Measurements from ENCODE around the gene GET4. TPM values are rescaled to one million over a fixed set of nuclear protein-coding genes. Genes with fewer than 3 reads are reported as not detected.

Gene GET4
- total and polyA plus RNA-seq, 2 of the 13 experiments (the other 11 are each of a cell fraction or from before 2014, with no cell fraction given), result 28.2 to 35.2 TPM

DNA sequence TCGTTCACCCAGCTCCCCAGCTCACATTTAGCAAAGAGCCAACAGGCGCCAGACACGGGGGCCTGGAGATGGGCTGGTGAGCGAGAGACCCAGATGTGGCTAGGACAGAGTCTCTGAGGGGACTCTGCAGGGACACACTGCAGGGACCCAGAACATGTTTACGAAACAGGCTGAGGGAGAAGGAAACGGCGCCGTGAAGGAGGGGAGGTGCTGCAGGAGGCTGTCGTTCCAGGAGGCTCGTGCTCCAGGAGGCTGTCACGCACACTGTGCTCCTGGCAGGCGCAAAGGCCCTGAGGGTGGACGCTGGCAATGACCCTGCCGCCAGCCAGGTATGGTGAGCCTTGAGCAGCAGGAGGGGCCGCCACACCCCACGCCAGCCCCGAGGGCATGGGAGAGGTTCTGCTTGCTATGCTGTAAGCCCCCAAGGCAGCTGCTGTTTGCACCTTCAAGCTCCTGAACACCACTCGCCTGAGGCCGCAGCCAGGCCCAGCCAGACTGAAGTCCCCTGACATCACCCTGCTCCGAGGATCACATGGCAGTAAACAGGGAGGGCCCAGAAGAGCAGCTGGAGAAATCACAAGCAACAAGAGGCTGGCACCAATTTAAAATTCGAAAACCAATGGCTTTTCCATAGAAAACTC is 50.8 kb downstream of the GET4 start (continued):
- TF ChIP-seq, protein P1, sequence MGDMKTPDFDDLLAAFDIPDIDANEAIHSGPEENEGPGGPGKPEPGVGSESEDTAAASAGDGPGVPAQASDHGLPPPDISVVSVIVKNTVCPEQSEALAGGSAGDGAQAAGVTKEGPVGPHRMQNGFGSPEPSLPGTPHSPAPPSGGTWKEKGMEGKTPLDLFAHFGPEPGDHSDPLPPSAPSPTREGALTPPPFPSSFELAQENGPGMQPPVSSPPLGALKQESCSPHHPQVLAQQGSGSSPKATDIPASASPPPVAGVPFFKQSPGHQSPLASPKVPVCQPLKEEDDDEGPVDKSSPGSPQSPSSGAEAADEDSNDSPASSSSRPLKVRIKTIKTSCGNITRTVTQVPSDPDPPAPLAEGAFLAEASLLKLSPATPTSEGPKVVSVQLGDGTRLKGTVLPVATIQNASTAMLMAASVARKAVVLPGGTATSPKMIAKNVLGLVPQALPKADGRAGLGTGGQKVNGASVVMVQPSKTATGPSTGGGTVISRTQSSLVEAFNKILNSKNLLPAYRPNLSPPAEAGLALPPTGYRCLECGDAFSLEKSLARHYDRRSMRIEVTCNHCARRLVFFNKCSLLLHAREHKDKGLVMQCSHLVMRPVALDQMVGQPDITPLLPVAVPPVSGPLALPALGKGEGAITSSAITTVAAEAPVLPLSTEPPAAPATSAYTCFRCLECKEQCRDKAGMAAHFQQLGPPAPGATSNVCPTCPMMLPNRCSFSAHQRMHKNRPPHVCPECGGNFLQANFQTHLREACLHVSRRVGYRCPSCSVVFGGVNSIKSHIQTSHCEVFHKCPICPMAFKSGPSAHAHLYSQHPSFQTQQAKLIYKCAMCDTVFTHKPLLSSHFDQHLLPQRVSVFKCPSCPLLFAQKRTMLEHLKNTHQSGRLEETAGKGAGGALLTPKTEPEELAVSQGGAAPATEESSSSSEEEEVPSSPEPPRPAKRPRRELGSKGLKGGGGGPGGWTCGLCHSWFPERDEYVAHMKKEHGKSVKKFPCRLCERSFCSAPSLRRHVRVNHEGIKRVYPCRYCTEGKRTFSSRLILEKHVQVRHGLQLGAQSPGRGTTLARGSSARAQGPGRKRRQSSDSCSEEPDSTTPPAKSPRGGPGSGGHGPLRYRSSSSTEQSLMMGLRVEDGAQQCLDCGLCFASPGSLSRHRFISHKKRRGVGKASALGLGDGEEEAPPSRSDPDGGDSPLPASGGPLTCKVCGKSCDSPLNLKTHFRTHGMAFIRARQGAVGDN (CRISPR knock-in tag; IDR thresholded peaks at IDR 0.05), result peak; percentile 66
- no peak for TF ChIP-seq ZNF350 (CRISPR knock-in tag; IDR thresholded peaks at IDR 0.05; ENCODE audit: borderline replicate concordance, low read depth)
- TF ChIP-seq, protein P2, sequence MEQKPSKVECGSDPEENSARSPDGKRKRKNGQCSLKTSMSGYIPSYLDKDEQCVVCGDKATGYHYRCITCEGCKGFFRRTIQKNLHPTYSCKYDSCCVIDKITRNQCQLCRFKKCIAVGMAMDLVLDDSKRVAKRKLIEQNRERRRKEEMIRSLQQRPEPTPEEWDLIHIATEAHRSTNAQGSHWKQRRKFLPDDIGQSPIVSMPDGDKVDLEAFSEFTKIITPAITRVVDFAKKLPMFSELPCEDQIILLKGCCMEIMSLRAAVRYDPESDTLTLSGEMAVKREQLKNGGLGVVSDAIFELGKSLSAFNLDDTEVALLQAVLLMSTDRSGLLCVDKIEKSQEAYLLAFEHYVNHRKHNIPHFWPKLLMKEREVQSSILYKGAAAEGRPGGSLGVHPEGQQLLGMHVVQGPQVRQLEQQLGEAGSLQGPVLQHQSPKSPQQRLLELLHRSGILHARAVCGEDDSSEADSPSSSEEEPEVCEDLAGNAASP (CRISPR knock-in tag; IDR thresholded peaks at IDR 0.05; ENCODE audit: borderline replicate concordance), result no peak
- TF ChIP-seq YEATS4 (CRISPR knock-in tag; IDR thresholded peaks at IDR 0.05; ENCODE audit: borderline replicate concordance), result 0 out of 2 replicates have a peak, but pooled peaks have one; percentile 12
- no peak for TF ChIP-seq ZBTB25 (CRISPR knock-in tag; IDR thresholded peaks at IDR 0.05)
- no peak for TF ChIP-seq RFX5 (IDR thresholded peaks at IDR 0.05; ENCODE audit: low read depth, low read length)
- TF ChIP-seq IKZF5 (CRISPR knock-in tag; IDR thresholded peaks at IDR 0.05), result peak; percentile 16; the same call in 1 of the 2 replicates
- TF ChIP-seq, protein P3, sequence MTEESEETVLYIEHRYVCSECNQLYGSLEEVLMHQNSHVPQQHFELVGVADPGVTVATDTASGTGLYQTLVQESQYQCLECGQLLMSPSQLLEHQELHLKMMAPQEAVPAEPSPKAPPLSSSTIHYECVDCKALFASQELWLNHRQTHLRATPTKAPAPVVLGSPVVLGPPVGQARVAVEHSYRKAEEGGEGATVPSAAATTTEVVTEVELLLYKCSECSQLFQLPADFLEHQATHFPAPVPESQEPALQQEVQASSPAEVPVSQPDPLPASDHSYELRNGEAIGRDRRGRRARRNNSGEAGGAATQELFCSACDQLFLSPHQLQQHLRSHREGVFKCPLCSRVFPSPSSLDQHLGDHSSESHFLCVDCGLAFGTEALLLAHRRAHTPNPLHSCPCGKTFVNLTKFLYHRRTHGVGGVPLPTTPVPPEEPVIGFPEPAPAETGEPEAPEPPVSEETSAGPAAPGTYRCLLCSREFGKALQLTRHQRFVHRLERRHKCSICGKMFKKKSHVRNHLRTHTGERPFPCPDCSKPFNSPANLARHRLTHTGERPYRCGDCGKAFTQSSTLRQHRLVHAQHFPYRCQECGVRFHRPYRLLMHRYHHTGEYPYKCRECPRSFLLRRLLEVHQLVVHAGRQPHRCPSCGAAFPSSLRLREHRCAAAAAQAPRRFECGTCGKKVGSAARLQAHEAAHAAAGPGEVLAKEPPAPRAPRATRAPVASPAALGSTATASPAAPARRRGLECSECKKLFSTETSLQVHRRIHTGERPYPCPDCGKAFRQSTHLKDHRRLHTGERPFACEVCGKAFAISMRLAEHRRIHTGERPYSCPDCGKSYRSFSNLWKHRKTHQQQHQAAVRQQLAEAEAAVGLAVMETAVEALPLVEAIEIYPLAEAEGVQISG (CRISPR knock-in tag; IDR thresholded peaks at IDR 0.05), result no peak; the same call in 1 of the 2 replicates
- no peak for TF ChIP-seq MAFK (conservative IDR thresholded peaks at IDR 0.05 in 1 of 2, IDR thresholded peaks at IDR 0.05 in 1 of 2; ENCODE audit: low read length in 2 of 2)
- TF ChIP-seq RAD21 (CRISPR knock-in tag; IDR thresholded peaks at IDR 0.05), result no peak
- TF ChIP-seq ELF4 (CRISPR knock-in tag; IDR thresholded peaks at IDR 0.05; ENCODE audit: borderline replicate concordance), result no peak

Measured in HepG2 (cell line).